Stimulated activated CD8-positive, alpha-beta memory T cell treated with anti-CD3 and anti-CD28 coated beads, Interleukin-7, amount 100 ng/mL, for 48 hours (primary cell): ENCODE data around the gene IFIT1B.
A peak's percentile ranks its signal among the peaks of the same experiment; 100 is the strongest.
"Not testable (repeated sequence)": the region's sequence is repeated elsewhere in the genome, so short reads cannot be mapped to it uniquely, and the experiment has no call there.

Experiments
- DNase-seq, 2 donors: peaks; one replicate each; pipeline ENCODE4 v3.0.0-alpha.2; 2020; ENCODE audit warnings: low read depth in 1 of 2; ENCODE audit errors: extremely low read depth in 1 of 2

The IFIT1B gene

GRCh38 chr10:89377705-89378637 lies at the start of gene IFIT1B:
TSS of gene IFIT1B (plus strand) at chr10:89378056. CDS start at chr10:89378136, 80 bp downstream.
- no peak for DNase-seq

- no peak for DNase-seq
Measured at GRCh38 chr10:89329151-89329550, 48.7 kb upstream of the IFIT1B start.

- not testable (repeated sequence) for DNase-seq
Measured at GRCh38 chr10:89330014-89330413, 47.8 kb upstream of the IFIT1B start.

- DNase-seq: no peak
Measured at GRCh38 chr10:89330537-89331212, 47.2 kb upstream of the IFIT1B start.

- not testable (repeated sequence) for DNase-seq
Measured at GRCh38 chr10:89331487-89332122, 46.3 kb upstream of the IFIT1B start.

- no peak for DNase-seq
Measured at GRCh38 chr10:89332123-89332633, 45.7 kb upstream of the IFIT1B start.

- no peak for DNase-seq
Measured at GRCh38 chr10:89335226-89335625, 42.6 kb upstream of the IFIT1B start.

- no peak for DNase-seq
Measured at GRCh38 chr10:89336241-89336640, 41.6 kb upstream of the IFIT1B start.

GRCh38 chr10:89337484-89337883 lies 40.4 kb upstream of the IFIT1B start:
- peak in 1 of 2 donors; percentile 11 for DNase-seq

GRCh38 chr10:89338713-89339112 lies 39.1 kb upstream of the IFIT1B start:
- no peak for DNase-seq

GRCh38 chr10:89339875-89340274 lies 38.0 kb upstream of the IFIT1B start:
- no peak for DNase-seq

- DNase-seq: no peak
Measured at GRCh38 chr10:89341649-89342048, 36.2 kb upstream of the IFIT1B start.

- no peak for DNase-seq
Measured at GRCh38 chr10:89342206-89342958, 35.5 kb upstream of the IFIT1B start.

GRCh38 chr10:89343089-89343767 lies 34.6 kb upstream of the IFIT1B start:
- DNase-seq: no peak

GRCh38 chr10:89344156-89344555 lies 33.7 kb upstream of the IFIT1B start:
- no peak for DNase-seq

GRCh38 chr10:89345367-89346000 lies 32.4 kb upstream of the IFIT1B start:
- no peak for DNase-seq

- no peak for DNase-seq
Measured at GRCh38 chr10:89346405-89347254, 31.2 kb upstream of the IFIT1B start.

- no peak for DNase-seq
Measured at GRCh38 chr10:89347701-89348457, 30.0 kb upstream of the IFIT1B start.
